ENCODE measurements around the gene ARL5A. TPM values are rescaled to one million over a fixed set of nuclear protein-coding genes. Genes with fewer than 3 reads are reported as not detected.

ARL5A gene
- total RNA-seq, 1 donor from 2014 or later = 42.2 TPM

GRCh38 chr2:151753540-151753939 lies 74.7 kb downstream of the ARL5A start:
- H3K4me3 Mint-ChIP-seq (ENCODE audit: unreplicated experiment) = no peak overlapping the region
- no peak overlapping the region for H3K27ac Mint-ChIP-seq (ENCODE audit: unreplicated experiment)
- no peaks in the 10 kb centered on the region for H3K9me3 Mint-ChIP-seq (ENCODE audit: unreplicated experiment)
- TF ChIP-seq CTCF (IDR thresholded peaks at IDR 0.05; ENCODE audit: unreplicated experiment) = no peak
- no peaks in the 10 kb centered on the region for H3K36me3 Mint-ChIP-seq (ENCODE audit: low read depth, unreplicated experiment)
- H3K4me1 Mint-ChIP-seq (ENCODE audit: unreplicated experiment) = no peaks in the 10 kb centered on the region
- H3K27me3 Mint-ChIP-seq (ENCODE audit: unreplicated experiment) = no peaks in the 10 kb centered on the region
- DNase-seq (ENCODE audit: low spot score) = no peak

Other genes with a start within 250 kb of the ARL5A start
- 0.64 TPM for gene NEB, start 93.9 kb downstream of the ARL5A start, total RNA-seq (ENCODE audit: unreplicated experiment)